NB4 (cell line): ENCODE results near the gene DTNA.

Source experiments
- MYC ChIP-seq: IDR thresholded peaks from 2 replicates; pipeline ENCODE4 v1.6.1; 2011; ENCODE audit warnings: low read depth, low read length
- POLR2A ChIP-seq: IDR thresholded peaks from 2 replicates; pipeline ENCODE4 v1.6.1; 2011; ENCODE audit warnings: mild to moderate bottlenecking; ENCODE audit not compliant: insufficient read length; ENCODE audit errors: extremely low read depth
- TF ChIP-seq, protein P1 (sequence below): IDR thresholded peaks from one replicate; pipeline ENCODE4 v1.5.1; 2012; ENCODE audit warnings: low read depth, low read length

DNA sequence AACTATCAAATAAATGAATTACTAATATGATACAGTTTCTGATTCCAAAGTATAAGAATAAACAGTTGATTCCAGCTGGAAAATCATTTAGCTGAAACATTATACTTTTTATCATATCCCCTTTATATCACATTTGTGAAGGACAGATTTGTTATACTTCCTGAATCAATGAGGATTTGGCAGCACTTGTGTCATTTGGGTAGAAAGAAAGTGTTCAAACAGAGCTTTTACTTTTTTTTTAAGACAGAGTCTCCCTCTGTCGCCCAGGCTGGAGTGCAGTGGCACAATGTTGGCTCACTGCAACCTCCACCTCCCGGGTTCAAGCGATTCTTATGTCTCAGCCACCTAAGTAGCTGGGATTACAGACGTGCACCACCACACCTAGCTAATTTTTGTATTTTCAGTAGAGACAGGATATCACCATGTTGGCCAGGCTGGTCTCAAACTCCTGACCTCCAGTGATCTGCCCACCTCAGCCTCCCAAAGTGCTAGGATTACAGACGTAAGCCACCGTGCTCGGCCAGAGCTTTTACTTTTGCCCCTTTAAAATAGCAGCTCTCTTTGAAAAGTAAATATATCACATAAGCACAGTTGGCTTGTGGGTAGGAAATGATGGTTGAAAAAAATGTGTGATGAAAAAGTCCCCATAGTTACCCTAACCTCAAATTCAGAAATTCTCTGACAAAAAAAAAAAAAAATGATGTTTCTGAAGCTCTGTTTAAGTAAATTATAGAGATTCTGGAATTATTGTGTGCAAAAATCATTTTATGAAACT, 95.2 kb downstream of the DTNA start:
- TF ChIP-seq POLR2A (no peak), MYC (no peak)
- TF ChIP-seq, protein P1, sequence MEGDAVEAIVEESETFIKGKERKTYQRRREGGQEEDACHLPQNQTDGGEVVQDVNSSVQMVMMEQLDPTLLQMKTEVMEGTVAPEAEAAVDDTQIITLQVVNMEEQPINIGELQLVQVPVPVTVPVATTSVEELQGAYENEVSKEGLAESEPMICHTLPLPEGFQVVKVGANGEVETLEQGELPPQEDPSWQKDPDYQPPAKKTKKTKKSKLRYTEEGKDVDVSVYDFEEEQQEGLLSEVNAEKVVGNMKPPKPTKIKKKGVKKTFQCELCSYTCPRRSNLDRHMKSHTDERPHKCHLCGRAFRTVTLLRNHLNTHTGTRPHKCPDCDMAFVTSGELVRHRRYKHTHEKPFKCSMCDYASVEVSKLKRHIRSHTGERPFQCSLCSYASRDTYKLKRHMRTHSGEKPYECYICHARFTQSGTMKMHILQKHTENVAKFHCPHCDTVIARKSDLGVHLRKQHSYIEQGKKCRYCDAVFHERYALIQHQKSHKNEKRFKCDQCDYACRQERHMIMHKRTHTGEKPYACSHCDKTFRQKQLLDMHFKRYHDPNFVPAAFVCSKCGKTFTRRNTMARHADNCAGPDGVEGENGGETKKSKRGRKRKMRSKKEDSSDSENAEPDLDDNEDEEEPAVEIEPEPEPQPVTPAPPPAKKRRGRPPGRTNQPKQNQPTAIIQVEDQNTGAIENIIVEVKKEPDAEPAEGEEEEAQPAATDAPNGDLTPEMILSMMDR: no peak
